ENCODE results near the gene CHD1.

CHD1 gene

DNA sequence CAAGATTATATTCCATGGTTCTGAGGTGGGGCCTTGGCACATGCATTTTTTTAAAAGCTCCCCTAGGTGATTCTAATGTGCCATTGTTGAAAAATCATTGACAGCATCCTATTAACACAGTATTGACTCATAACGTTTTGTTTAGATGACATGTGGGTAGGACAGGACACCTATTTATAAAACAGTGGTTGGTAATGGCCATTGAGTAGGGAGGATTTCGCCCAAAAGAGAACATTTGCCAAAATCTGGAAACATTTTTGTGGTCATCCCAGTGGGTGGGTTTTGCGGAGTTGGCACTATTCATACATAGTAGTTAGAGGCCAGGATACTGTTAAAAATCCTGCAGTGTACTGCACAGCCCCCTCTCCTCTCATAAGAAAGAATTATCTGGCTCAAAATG, 6.4 kb upstream of the CHD1 start:
- no peak for DNase-seq (ENCODE audit: low read depth)

DNA sequence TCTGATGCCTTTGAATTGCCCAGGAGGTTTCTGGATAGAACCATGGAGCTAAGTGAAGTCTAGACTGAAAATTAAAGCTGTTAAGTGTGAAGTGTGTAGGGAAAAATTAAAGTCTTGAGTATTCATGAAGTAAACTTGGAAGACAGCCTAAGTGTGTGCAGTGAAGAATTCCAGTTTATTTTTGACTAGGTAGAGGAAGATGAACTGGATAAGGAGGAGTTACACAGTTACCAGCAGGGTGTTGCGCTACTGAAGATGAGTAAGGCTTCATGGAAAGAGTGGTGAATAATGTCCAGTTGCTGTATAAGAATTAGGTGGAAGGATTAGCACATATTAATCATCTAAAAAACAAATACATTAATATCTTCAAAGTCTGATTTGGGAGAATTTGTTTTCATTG, 5.7 kb upstream of the CHD1 start:
- no peak for DNase-seq (ENCODE audit: low read depth)

DNA sequence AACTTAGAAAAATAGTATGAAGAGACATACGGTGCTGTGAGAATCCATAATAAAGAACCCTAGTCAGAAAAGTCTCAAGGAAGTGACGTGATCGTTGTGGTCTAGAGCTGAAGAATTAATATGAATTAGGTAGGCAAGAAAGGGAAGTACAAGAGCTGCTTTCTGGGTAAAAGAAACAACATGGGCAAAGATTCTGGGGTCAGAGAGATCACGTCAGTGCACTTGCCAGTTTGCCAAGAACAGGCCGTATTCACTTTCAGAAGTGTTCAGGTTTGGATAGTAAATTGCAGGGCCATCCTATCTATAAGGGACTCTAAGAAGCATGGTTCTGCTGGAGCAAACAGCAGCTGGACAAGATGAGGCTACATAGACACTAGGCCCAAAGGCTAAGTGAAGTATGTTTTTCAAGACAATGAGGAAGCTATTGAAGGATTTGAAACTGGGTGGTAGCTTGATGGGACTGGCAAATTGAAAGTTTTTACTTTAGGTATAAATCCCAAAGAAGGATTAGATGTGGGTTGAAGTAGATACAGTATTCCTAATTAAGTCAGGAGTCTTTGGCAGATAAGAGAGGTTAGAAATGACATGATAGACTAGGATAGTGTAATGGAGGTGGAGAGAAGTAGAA, 4.8 kb upstream of the CHD1 start:
- DNase-seq (ENCODE audit: low read depth), result peak; percentile 11

DNA sequence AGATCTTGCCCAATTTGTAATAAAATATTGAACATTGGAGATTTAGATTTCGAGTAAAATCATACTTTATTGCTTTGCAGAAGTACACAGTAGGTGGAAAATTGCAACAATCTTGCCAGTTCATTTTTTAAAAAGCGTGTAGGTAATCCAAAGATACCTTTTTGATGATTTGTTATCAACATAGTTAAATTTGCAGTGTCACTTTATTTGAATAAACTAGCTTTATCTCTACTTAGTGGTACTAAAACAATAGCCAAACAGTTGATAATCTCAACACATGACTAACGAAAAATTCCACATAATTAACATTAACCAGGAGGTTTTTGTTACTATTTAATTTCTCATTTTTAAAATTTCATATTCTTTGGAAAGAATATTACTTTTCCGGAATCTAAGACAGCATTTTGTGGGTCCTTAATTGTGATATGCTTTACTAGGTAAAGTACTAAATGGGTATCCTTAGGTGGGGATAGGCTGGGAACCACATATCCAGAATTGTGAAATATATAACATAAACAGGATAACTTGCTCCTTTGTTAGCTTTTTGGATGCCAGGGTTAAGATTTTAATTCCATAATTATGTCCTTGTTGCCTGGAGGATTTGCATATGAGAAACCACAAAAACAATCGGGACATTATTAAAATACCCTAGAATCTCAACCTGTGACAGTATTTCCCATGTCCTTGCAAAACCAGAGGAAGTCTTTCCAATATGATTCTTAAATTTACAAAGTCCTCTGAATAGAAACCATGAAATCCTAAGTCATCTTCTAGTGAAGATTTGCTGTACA, 2.4 kb upstream of the CHD1 start:
- DNase-seq (ENCODE audit: low read depth), result no peak

DNA sequence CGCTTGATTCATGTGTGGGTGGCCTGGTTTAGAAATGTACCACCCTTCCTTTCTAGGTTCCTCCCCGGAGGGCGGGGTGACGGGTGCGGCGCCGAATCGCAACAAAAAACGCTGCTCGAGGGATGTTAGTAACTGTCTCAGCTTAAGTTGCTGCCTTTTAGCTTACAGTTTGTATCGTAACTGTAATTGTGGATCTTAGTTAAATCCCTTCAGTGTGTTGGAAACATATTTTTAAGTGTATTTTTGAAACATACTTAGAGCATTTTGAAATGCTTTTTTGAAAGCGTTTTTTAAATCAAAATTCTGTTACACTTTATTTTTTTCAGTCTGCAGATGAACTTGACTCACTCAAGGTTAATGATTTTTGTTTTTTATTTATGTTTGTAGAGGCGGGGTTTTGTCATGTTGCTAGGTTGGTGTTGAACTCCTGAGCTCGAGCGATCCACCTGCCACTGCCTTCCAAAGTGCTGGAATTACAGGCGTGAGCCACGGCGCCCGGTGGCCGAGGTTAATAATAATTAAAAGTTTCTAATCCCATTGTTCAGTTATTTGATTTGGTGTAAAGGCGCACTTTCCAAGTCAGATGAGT, 997 bp upstream of the CHD1 start:
- no peak for DNase-seq (ENCODE audit: low read depth)

DNA sequence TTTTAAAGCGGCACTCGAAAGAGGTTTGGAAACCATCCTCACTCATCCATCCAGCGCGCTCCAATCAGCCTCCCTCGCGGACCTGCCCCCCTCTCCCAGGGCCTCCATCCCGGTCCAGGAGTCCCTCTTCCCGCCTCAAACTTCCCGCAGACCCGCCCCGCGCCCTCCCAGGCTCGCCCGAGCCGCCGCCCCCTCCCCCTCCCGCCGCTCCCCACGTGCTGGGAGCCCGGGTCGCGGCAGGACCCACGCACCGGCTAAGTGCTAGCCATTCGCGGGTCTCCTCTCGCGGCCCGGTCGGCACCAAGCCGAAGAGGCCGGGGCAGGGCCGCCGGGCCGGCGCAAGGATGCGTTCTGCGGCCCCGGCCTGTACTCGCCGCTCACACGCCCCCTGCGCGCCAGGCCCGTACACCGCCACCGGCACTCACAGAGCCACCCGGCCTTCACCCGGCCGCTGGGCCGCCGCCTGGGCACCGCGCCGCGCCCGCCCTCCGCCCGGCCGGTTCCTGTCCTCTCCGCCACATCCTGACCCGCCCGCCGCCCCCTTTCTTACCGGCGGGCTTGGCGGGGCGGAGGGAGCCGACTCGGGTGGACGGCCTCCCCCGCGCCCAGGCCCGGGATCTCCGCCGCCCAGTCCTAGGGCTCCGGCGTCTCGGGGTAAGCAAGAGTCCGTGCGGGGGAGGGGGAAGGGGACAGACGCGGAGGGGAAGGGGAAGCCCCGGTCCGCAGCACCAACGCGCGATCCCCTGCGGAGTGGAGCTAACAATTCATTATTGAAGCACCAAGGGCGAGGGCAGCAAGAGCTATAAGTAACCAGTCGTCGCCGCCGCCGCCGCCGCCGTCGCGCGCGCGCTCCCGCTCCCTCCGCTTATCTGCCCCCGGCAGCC, 576 bp downstream of the CHD1 start:
- peak; percentile 37 for DNase-seq (ENCODE audit: low read depth)

DNA sequence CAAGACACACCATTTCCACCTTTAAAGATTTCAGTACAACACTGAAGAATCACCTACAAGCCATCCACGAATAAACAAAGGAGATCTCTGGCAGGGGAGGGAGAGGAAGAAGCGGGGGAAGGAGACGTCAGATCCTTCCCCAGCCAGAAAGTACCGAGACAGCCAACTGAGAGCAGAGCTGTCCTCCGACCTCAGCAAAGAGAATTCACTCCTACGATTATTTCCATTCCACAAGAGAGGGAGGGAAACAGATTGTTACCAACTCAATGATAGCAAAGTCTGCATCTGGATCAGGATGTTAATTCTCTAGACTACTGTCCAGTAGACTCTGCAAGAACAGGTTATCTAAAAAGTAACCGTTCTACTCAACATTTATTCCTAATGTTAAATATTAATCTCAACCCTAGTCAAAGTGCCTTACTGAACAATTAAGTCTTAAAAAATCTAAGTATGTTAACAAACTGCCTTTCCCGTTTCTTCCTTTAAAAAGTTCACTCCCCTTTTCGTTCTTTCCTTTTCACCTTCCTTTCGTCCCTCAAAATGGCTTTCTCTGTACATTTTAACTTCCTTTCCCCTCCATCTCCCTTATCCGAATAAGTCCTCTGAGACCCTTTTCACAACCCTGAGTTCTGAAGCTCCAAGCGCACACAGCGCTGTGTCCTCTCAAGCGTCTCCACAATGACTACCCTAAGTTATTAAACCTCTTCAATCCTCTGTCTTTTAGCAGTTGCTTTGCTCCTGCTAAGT, 1.4 kb downstream of the CHD1 start:
- DNase-seq (ENCODE audit: low read depth), result peak; percentile 55

DNA sequence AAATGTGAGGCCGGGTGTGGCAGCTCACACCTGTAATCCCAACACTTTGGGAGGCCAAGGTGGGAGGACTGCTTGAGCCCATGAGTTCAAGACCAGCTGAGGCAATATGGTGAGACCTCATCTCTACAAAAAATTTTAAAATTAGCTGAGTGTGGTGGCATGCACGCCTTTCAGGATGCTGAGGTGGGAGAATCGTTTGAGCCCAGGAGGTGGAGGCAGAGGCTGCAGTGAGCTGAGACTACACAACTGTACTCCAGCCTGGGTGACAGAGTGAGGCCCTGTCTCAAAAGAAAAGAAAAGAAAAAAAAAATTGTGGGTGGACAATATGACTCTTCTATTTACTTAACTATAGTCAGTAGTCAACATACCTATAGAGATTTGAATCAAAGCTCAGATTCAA, 4.8 kb downstream of the CHD1 start:
- no peak for DNase-seq (ENCODE audit: low read depth)

DNA sequence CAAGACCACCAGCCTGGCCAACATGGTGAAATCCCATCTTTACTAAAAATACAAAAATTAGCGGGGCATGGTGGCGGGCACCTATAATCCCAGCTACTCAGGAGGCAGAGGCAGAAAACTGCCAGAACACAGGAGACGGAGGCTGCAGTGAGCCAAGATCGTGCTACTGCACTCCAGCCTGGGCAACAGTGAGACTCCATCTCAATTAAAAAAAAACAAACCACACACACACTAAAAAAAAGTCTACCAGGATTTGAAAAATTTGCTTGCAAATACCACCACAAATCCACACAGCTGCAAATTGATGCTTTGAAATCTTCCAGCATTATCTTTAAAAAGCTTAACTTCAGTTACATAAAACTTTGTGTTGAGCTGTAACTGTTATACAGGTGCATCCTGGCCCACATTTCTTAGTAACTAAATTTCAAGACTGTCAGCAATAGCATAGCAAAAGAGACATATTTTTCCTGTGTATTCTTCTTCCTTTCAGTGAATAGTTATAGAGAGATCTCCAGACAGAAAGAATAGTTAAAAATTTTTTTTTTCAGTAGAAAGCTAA, 6.8 kb downstream of the CHD1 start:
- DNase-seq (ENCODE audit: low read depth), result no peak

DNA sequence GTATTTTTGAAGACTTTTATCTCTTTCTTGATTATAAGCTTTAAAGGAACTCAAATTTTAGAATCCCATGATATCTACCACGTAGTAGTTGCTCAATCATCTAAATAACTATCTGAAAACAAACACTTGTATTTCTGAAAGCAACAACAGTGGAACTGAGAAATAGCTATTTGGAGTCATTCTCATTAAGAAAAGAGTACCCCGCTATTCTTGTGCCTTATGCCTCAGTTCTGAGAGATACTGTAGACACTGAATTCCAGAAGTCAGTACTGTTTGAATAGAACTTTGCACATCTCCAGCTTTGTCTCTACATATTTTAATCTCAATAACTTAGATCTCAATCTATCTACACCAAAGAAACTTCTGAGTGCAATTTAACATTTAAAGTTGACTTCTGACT, 11.4 kb downstream of the CHD1 start:
- no peak for DNase-seq (ENCODE audit: low read depth)

DNA sequence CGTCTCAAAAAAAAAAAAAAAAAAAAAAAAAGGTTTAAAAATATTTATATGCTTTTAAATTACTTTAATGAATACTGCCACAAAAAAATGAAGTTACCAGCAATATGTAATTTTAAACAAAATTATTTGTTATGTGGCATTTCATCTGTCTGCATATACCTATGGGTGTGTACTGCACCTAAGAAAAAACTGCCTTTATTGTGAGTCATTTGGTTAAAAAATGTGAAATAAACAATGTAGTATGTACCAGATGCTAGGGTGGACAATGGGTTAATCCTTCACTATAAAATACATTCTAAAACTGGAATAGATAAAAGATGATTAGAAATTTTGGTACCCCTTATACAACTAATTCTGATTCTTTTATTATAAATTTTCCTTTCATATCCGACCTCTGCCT, 12.3 kb downstream of the CHD1 start:
- no peak for DNase-seq (ENCODE audit: low read depth)

DNA sequence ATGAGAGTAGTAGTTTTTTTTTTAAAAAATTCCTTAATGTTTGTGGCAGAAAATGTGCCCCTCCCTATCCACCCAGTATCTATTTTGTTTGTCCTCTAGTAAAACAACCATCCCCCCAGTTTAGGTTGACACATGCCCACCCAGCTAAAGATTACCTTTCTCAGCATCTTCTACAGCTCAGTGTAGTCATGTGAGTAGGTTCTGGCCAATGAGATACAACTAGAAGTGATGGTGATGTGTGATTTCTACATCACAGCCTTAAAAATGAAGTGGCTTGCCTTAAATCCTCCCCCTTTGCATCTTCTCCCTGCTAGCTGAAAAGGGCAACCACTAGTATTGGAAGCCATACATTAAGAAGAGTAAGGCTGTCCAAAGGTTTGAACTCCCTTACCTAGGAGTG, 14.9 kb downstream of the CHD1 start:
- DNase-seq (ENCODE audit: low read depth), result no peak

DNA sequence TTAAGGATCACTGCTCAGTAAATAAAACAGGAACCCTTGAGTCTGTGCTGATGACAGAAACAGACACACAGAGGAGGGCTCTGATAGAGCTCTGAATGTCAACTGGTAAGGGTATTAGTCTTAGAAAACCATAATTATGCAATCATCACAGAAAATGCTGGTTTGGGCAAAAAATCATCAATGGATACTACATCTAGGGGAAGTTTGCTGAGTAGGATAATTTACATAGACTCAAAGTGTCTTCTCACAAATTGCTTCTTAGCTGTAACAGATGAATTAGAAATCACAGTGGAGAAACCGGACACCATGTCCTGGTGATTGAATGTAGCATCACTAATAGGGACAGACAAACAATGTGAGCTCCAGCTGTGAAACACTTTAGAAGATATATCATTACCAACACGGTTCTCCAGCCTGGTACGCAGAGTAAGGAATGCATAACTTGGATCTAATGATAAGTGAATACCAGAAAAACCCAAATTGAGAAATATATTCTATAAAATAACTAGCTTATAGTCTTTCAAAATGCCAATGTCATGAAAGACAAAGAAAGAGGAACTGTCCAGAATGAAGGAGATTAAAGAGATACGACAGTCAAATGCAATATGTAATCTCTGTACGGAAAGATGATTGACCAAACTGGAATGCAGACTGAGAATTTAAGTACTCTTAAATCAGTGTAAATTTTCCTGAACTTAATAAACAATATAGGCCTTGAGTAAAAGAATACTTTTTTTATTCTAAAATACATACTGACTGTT, 17.3 kb downstream of the CHD1 start:
- no peak for DNase-seq (ENCODE audit: low read depth)

DNA sequence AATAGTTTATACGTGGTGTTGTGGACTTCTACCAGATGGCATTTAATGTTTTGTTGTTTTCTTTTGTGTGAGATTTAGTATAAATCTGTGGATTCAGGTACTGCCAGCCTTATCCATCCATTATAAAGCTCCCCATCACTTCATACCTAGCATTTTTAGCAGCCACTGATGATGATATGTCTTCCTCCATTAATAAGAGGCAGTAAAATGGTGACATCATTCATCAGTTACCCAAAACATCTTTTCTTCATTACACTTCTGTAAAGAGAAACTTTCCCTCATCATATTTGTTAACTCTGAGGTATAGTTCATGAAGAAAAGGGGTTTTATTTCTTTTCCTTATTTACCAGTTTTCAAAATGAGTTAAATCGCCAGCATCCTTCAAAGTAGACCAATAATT, 19.4 kb downstream of the CHD1 start:
- no peak for DNase-seq (ENCODE audit: low read depth)

DNA sequence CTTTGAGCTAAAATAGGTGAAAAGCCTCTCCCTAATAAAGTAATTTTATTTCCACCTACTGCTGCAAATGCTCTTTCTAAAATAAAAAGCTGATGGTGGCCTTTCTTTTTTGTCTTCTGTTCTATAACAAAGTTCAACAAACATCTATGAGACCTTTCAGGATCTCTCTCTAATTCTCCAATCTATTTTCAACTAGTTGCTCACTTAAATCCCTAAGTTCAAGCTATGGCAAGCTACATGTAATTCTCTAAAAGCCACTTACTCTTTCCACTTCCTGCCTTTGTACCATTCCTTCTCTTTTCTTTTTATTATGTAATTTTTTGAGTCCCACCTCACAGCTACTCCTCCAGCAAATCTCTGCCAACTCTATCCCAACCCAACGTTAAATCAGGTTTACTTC, 20.9 kb downstream of the CHD1 start:
- DNase-seq (ENCODE audit: low read depth), result no peak

DNA sequence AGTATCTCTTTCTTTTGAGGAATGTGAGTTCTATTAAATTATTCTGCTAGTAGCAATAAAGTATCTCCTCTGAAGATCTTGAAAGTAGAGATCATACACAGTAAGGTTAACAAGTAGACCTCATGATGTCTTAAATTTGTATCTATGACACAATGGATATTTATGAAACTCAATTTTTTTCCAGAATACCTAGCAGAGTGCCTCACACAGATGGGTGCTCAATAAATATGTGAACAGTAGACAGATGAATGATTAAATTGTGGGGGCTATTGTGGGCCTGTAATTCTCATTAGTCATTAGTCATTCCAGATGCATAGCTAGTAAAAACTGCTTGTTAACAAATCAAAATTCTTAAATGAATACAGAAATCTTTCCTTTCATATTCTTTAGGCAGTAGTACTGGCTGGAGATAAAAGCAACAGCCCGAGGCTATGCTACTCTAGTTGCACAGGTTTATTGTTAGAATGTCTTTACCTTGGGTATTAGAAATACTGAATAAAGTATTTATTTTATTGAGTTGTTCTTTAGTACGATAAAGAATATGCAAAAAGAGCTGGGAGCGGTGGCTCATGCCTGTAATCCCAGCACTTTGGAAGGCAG, 22.0 kb downstream of the CHD1 start:
- no peak for DNase-seq (ENCODE audit: low read depth)

DNA sequence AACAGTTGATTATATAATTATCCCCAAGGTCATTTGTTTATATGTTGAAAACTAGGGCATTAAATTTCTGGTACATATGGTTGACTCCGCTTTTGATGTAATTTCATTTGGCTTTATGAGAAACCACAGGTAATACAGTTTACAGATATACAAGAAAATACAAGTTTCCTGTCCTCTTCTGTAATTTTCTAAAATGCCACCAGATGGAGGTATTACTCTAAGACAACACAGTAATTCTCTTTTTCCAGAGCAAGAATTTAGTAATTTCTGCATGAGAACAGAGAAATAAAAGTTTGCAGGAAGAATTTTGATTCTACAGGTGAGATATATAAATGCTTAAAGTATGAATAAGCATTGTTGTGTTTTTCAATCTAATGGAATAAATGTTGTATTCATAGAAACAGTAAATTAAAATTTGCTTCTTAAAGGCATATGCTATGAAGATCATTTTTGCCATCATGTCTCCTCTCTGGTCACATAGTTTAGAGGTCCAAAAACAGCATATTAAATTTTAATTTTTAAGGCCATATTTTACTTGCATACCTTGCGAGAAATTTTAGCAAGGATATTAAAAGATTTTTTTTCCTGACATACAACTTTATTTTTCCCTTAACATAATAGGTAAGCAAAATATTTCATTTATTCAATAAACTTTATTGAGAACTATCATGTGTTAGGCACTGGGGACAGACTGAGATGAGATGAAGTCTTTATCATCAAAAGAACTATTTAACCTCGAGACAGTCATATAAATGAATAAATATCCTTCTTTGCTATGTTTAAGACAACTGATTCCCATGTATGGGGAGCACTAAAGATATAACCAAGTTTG, 22.7 kb downstream of the CHD1 start:
- no peak for DNase-seq (ENCODE audit: low read depth)

DNA sequence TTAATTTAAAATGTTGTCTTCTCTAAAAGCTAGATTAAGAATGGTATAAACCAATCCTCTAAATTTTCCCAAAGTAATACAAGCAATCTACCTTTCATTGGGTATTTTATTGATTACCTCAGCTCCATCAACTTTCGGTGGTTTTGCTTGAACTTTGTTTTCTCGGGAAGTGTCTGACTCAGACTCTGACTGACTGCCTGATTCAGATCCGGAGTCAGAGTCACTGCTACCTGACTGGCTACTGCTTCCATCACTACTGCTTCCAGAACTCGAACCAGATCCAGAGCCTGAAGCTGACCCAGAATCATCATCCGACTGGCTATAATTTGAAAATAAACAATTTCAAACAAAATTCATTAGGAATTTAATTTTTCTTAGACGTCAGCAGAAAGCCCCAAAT, 24.0 kb downstream of the CHD1 start:
- no peak for DNase-seq (ENCODE audit: low read depth)

DNA sequence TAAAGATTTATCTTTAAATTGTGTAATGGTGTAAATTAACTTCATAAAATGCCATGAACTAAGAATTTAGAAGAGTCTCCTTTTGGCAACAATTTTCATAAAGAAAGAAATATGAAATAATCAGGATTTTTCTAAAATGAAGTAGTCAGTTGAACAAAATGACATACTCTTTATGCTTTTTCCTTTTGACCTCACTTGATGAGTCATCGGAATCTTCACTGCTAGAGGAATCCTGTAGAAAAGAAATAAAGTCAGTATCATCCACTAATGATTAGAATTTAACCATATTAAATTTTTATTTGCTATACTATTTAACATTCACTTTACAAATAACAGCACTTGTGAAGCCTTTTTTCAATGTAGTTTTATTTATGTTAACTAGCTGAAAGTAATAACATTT, 26.1 kb downstream of the CHD1 start:
- DNase-seq (ENCODE audit: low read depth), result no peak

DNA sequence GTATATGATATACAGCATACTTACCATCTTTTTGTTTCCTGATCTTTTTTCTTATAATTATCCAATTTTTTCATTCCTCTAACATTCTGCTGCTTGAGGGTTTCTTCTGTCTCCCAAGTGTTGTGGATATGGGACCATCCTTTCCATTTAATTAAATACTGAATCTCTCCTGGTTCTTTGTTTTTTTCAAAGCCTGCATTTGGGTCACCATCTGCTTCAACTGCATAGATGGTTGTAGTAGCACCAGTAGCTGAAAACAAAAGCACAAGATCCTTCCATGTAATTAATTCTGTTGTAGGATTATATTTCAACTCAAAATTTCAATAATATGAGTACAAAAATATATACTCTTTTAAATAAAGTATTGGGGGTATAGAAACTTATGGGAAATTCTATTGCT, 29.4 kb downstream of the CHD1 start:
- DNase-seq (ENCODE audit: low read depth), result no peak

All from activated T-cell treated with anti-CD3 and anti-CD28 coated beads for 24 hours (primary cell).